Bladder microvascular endothelial cell (primary cell): Measurements from ENCODE around the gene SLC30A3. TPM values are rescaled to one million over a fixed set of nuclear protein-coding genes. Genes with fewer than 3 reads are reported as not detected.

ENCODE experiments used
- total RNA-seq: library from RNA; depleted of rRNA; stranded (reverse); fragments of >200 nt; gene quantifications from 2 replicates; pipeline ENCODE4 v1.2.3, GENCODE V29; 2014

Gene SLC30A3
- 0.81 and 34.7 TPM in 2 replicates for total RNA-seq

GRCh38 chr2:27262379-27263286, at the start of gene SLC30A3:
SLC30A3 (minus strand) TSS chr2:27263047; CDS start chr2:27262906, 141 bp downstream.

GRCh38 chr2:27308359-27308881, 45.6 kb upstream of the SLC30A3 start, which contains the start of gene UCN:
UCN (minus strand) TSS chr2:27308445; CDS start chr2:27307895, 550 bp downstream.

GRCh38 chr2:27281855-27282559, 19.2 kb upstream of the SLC30A3 start, which contains the start of gene TRIM54:
TRIM54 (plus strand) TSS chr2:27282429; CDS start chr2:27282732, 303 bp downstream.

GRCh38 chr2:27275211-27276150, 12.6 kb upstream of the SLC30A3 start, which contains the start of gene DNAJC5G:
DNAJC5G (plus strand) TSS chr2:27275433; CDS start chr2:27276729, 1,296 bp downstream.

GRCh38 chr2:27217173-27218121, 45.4 kb downstream of the SLC30A3 start, which contains the start of gene CAD:
CAD (plus strand) TSS chr2:27217369; CDS start chr2:27217552, 183 bp downstream.

GRCh38 chr2:27211943-27212625, 50.8 kb downstream of the SLC30A3 start, which contains the start of the genes ATRAID and SLC5A6:
ATRAID (plus strand) TSS chr2:27212041; CDS start chr2:27212369, 328 bp downstream.
SLC5A6 (minus strand) TSS chr2:27212268; CDS start chr2:27207650, 4,618 bp downstream.

Other genes with a start within 250 kb of the SLC30A3 start
- 14.1 and 33.0 TPM in 2 replicates for gene TMEM214, start 230.1 kb downstream of the SLC30A3 start, total RNA-seq
- gene AGBL5, start 211.4 kb downstream of the SLC30A3 start, total RNA-seq, result 10.4 and 13.0 TPM in 2 replicates
- 391 and 400 TPM in 2 replicates for gene OST4, start 191.4 kb downstream of the SLC30A3 start, total RNA-seq
- gene EMILIN1, start 184.4 kb downstream of the SLC30A3 start, total RNA-seq, result 2.3 and 49.0 TPM in 2 replicates
- 2.8 and 4.5 TPM in 2 replicates for gene KHK, start 176.3 kb downstream of the SLC30A3 start, total RNA-seq
- gene CGREF1, start 143.9 kb downstream of the SLC30A3 start, total RNA-seq, result 0.65 and 2.3 TPM in 2 replicates
- 0.06 TPM in 1 of 2 replicates, not detected in the other for gene ABHD1, start 139.2 kb downstream of the SLC30A3 start, total RNA-seq
- 23.2 and 61.4 TPM in 2 replicates for gene PREB, start 128.4 kb downstream of the SLC30A3 start, total RNA-seq
- not detected in 2 replicates for gene PRR30, start 123.6 kb downstream of the SLC30A3 start, total RNA-seq
- gene TCF23, start 114.0 kb downstream of the SLC30A3 start, total RNA-seq, result not detected in 2 replicates
- gene ATRAID, start 51.0 kb downstream of the SLC30A3 start, total RNA-seq, result 95.0 and 112 TPM in 2 replicates
- gene SLC5A6, start 50.8 kb downstream of the SLC30A3 start, total RNA-seq, result 10.7 and 57.2 TPM in 2 replicates
- 27.0 and 81.6 TPM in 2 replicates for gene CAD, start 45.7 kb downstream of the SLC30A3 start, total RNA-seq
- gene DNAJC5G, start 12.4 kb upstream of the SLC30A3 start, total RNA-seq, result 0.16 and 4.4 TPM in 2 replicates
- gene TRIM54, start 19.4 kb upstream of the SLC30A3 start, total RNA-seq, result 3.1 TPM in 1 of 2 replicates, not detected in the other
- gene UCN, start 45.4 kb upstream of the SLC30A3 start, total RNA-seq, result 0.44 and 0.49 TPM in 2 replicates
- 32.4 and 55.7 TPM in 2 replicates for gene MPV17, start 60.0 kb upstream of the SLC30A3 start, total RNA-seq
- 18.3 and 38.1 TPM in 2 replicates for gene GTF3C2, start 93.7 kb upstream of the SLC30A3 start, total RNA-seq
- gene EIF2B4, start 107.3 kb upstream of the SLC30A3 start, total RNA-seq, result 22.7 and 28.9 TPM in 2 replicates
- 99.7 and 119 TPM in 2 replicates for gene SNX17, start 107.6 kb upstream of the SLC30A3 start, total RNA-seq
- gene ZNF513, start 117.7 kb upstream of the SLC30A3 start, total RNA-seq, result 5.2 and 9.3 TPM in 2 replicates
- gene PPM1G, start 146.5 kb upstream of the SLC30A3 start, total RNA-seq, result 113 and 147 TPM in 2 replicates
- gene NRBP1, start 165.6 kb upstream of the SLC30A3 start, total RNA-seq, result 87.1 and 120 TPM in 2 replicates
- 0.44 and 0.49 TPM in 2 replicates for gene KRTCAP3, start 179.3 kb upstream of the SLC30A3 start, total RNA-seq
- 12.0 and 20.0 TPM in 2 replicates for gene IFT172, start 226.7 kb upstream of the SLC30A3 start, total RNA-seq
- gene FNDC4, start 232.2 kb upstream of the SLC30A3 start, total RNA-seq, result 11.6 and 14.6 TPM in 2 replicates
- gene GCKR, start 233.8 kb upstream of the SLC30A3 start, total RNA-seq, result under 0.01 and 0.19 TPM in 2 replicates